Thyroid gland (tissue), 4 donors: Measurements from ENCODE around the gene SYP. TPM values are rescaled to one million over a fixed set of nuclear protein-coding genes. Genes with fewer than 3 reads are reported as not detected.
"Not testable (repeated sequence)": the region's sequence is repeated elsewhere in the genome, so short reads cannot be mapped to it uniquely, and the experiment has no call there.

Experiments used
- DNase-seq, 2 donors: peaks; one replicate each; pipeline ENCODE4 v3.0.0-alpha.2; 2019
- H3K27ac ChIP-seq, 3 donors: fragments of 200-600 bp; sonication (generic); 1 replicate in 2 of 3; 2 replicates in 1 of 3; pipeline ENCODE4 v1.5.1; 2016 to 2019; ENCODE audit warnings: mild to moderate bottlenecking in 1 of 3, moderate library complexity in 1 of 3
- H3K27me3 ChIP-seq: fragments of 200-600 bp; sonication (generic); one replicate; pipeline ENCODE4 v1.5.1; 2019
- H3K36me3 ChIP-seq, 2 donors: fragments of 200-600 bp; sonication (generic); one replicate each; pipeline ENCODE4 v1.5.1; 2016 to 2019
- H3K4me1 ChIP-seq, 2 donors: fragments of 200-600 bp; sonication (generic); one replicate each; pipeline ENCODE4 v1.5.1; 2017 to 2019
- H3K4me3 ChIP-seq, 3 donors: fragments of 200-600 bp; sonication (generic); replicated peaks in 1 of 3; 1 replicate in 2 of 3; 2 replicates in 1 of 3; pipeline ENCODE4 v1.5.1; 2016; ENCODE audit warnings: mild to moderate bottlenecking in 1 of 3
- H3K9me3 ChIP-seq: fragments of 200-600 bp; sonication (generic); one replicate; pipeline ENCODE4 v1.5.1; 2017
- POLR2A ChIP-seq, 2 donors: fragments of 450-650 bp; IDR thresholded peaks; one replicate each; pipeline ENCODE4 v1.6.1; 2017; ENCODE audit warnings: antibody characterized with exemption in 2 of 2, mild to moderate bottlenecking in 2 of 2, moderate library complexity in 1 of 2
- WGBS, 2 donors: methylation state at CpG; one replicate each; pipeline ENCODE4 v1.1.5; 2017; 5-methylcytosine and 5-hydroxymethylcytosine counted together
- intact Hi-C: fragments of 100-400 bp; cut with DNase I; formaldehyde crosslinking; loops from one replicate; pipeline ENCODE4 v1.15.1; 2023
- small RNA-seq: library from RNA; depleted of rRNA; stranded (forward); fragments of <200 nt; gene quantifications from one replicate; pipeline ENCODE3, GENCODE V24; 2016
- total RNA-seq, 4 donors: library from RNA; depleted of rRNA; stranded (reverse); fragments of >200 nt; gene quantifications; one replicate each; pipeline ENCODE4 v1.2.3, GENCODE V29; 2016
- TF ChIP-seq, protein P1 (sequence below), 6 experiments: fragments of 200-600 bp in 3 of 6; fragments of 450-650 bp in 3 of 6; sonication (generic) in 3 of 6; IDR thresholded peaks; one replicate each; pipeline ENCODE4 v1.5.1; 2016 to 2019; ENCODE audit warnings: antibody characterized with exemption in 6 of 6, mild to moderate bottlenecking in 2 of 6, inconsistent platforms in 1 of 6, moderate library complexity in 1 of 6

SYP gene
- total RNA-seq, 4 donors from 2014 or later = 1.9 to 4.8 (median 2.7) TPM

DNA sequence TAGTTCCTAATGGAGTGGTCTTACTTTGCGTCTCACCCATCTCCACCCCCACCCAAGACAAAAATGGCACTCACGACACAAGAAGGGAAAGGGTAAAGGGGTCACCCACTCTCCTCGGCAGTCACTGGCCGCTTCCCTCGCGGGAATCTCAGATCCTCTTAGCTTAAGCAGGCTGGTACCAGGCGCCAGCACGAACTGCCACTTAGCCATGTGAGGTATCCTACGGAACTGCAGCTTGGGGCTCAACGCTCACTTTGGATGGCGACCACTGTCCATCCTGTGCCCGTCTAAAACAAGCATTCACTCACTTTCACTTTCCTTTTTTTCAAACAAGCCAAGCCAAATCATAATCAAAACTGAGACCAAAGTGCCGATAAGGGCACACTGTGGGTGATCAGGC lies 52.1 kb downstream of the SYP start:
- intact Hi-C loops = no loop called here
- Histone ChIP-seq H3K4me1 (no peaks in the 10 kb centered on the region), H3K4me3 (no peak overlapping the region), H3K36me3 (no peaks in the 10 kb centered on the region), H3K27me3 (no peaks in the 10 kb centered on the region), H3K9me3 (no peaks in the 10 kb centered on the region), H3K27ac (no peak overlapping the region)
- no peak for TF ChIP-seq POLR2A (IDR thresholded peaks at IDR 0.05)
- TF ChIP-seq, protein P1, sequence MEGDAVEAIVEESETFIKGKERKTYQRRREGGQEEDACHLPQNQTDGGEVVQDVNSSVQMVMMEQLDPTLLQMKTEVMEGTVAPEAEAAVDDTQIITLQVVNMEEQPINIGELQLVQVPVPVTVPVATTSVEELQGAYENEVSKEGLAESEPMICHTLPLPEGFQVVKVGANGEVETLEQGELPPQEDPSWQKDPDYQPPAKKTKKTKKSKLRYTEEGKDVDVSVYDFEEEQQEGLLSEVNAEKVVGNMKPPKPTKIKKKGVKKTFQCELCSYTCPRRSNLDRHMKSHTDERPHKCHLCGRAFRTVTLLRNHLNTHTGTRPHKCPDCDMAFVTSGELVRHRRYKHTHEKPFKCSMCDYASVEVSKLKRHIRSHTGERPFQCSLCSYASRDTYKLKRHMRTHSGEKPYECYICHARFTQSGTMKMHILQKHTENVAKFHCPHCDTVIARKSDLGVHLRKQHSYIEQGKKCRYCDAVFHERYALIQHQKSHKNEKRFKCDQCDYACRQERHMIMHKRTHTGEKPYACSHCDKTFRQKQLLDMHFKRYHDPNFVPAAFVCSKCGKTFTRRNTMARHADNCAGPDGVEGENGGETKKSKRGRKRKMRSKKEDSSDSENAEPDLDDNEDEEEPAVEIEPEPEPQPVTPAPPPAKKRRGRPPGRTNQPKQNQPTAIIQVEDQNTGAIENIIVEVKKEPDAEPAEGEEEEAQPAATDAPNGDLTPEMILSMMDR (IDR thresholded peaks at IDR 0.05) = no peak
- 96 to 97% methylated on average over 9 to 13 of the region's 13 CpGs for WGBS, 2 donors
- DNase-seq = no peak

DNA sequence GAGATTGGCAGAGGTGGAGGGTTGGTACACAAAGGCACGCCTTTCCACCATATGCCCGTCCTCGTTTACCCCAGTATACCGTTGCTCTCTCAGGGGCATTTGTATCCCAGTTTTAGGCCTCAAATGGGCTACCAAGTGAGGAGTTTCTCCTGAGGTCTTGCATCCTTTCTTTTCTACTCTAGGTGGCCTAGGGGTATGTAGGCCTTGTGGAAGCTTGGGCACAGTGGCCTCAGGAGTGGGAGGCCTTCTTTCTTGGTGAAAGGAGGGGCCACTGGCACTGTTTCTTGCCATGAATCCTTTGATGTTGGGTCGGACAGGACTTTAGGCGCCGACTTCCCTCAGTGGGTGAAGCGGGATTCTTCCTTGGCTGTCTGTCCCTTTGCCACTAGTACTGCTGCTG lies 52.7 kb downstream of the SYP start:
- TF ChIP-seq, protein P1 (IDR thresholded peaks at IDR 0.05) = no peak
- no peak for TF ChIP-seq POLR2A (IDR thresholded peaks at IDR 0.05)
- no peak overlapping the region for H3K4me3 ChIP-seq
- H3K36me3 ChIP-seq = no peaks in the 10 kb centered on the region
- no peak for DNase-seq
- H3K27ac ChIP-seq = no peak overlapping the region
- H3K27me3 ChIP-seq = no peaks in the 10 kb centered on the region
- WGBS, 2 donors = 92 to 97% methylated on average over 4 to 8 of the region's 8 CpGs
- intact Hi-C loops = no loop called here
- no peaks in the 10 kb centered on the region for H3K4me1 ChIP-seq
- H3K9me3 ChIP-seq = no peaks in the 10 kb centered on the region

DNA sequence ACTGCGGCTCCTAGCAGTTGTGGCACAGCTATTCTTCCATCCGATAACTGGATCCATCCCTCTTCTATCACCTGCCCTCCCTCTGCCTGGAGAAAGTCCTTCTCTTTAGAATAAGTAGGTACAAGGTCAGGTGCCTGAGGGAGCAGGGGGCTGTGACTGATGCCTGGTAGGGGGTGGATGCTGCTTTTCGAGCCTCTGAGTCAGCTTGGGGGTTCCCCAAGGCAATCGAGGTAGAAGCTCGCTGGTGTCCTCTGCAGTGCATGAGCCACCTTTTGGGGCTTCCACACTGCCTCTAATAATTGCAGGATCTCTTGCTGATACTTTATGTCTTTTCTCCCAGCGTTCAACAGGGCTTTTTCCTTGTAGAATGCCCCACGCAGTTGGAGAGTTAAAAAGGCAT lies 56.8 kb downstream of the SYP start:
- H3K27me3 ChIP-seq, H3K4me3 ChIP-seq, H3K27ac ChIP-seq, H3K36me3 ChIP-seq, DNase-seq, intact Hi-C loops, H3K9me3 ChIP-seq, H3K4me1 ChIP-seq: not testable (repeated sequence)
- WGBS, 2 donors = 88 to 93% methylated on average over 2 to 4 of the region's 7 CpGs

DNA sequence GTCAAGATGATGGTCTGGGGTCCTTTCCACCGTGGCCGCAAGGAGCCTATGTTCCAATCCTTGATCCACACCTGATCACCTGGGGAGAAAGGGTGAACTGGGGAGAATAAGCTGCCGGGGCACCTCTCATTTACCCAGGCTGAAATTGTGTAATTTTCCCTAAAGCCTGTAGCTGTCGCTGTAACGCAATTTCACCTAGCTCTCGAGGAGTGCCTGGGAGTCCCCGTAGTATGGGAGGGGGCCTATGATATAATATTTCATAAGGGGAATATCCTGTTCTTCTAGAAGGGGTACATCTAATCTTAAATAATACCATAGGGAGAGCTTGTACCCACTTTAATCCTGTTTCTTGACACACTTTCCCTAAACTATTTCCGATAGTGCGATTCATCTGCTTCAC lies 57.7 kb downstream of the SYP start:
- H3K4me3 ChIP-seq, H3K36me3 ChIP-seq, H3K27ac ChIP-seq, H3K4me1 ChIP-seq, H3K9me3 ChIP-seq, intact Hi-C loops, DNase-seq, H3K27me3 ChIP-seq: not testable (repeated sequence)
- TF ChIP-seq, protein P1 (IDR thresholded peaks at IDR 0.05) = peak in 3 of 6 experiments; percentile 30 to 40 (median 33)
- 44 to 73% methylated on average over 3 to 9 of the region's 9 CpGs for WGBS, 2 donors

DNA sequence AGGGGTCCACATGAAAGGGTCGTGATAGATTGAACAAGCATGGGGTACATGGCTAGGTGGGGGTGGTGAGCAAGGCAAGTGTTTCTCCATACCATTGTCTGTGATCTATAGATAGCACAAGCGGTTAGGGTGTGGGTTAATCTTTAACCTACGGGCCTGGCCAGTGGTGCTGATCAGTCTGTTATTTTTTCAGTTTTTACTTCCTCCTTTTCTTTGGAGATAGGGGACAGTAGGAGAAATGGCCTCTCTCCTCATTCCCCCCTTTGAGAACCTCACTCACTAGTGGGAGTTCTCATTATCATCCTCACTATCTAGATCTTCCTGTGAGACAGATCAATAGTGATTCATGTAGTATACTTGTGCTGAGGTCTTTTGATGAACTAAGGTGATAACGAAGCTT lies 60.3 kb downstream of the SYP start:
- Histone ChIP-seq H3K9me3 (no peaks in the 10 kb centered on the region), H3K4me1 (no peaks in the 10 kb centered on the region), H3K27me3 (no peaks in the 10 kb centered on the region), H3K36me3 (no peaks in the 10 kb centered on the region), H3K4me3 (no peak overlapping the region), H3K27ac (no peak overlapping the region)
- 93 to 100% methylated on average over 3 to 4 of the region's 4 CpGs for WGBS, 2 donors
- no peak for DNase-seq
- intact Hi-C loops = no loop called here
- no peak for TF ChIP-seq POLR2A (IDR thresholded peaks at IDR 0.05)
- TF ChIP-seq, protein P1 (IDR thresholded peaks at IDR 0.05) = no peak

Small RNA genes within 50 kb of the gene (small RNA-seq; reads per million reads assigned to genes)
- gene RN7SL262P = not detected

Other genes with a start within 250 kb of the SYP start
- 10 to 100 TPM; 33.9 to 52.4 (median 43.3) TPM for gene OTUD5, start 242.6 kb downstream of the SYP start, total RNA-seq
- gene KCND1, start 228.3 kb downstream of the SYP start, total RNA-seq = 1 to 10 TPM in 3 of 4 donors, under 1 TPM in 1; 0.54 to 1.6 (median 1.1) TPM
- 10 to 100 TPM; 30.6 to 33.9 (median 33.4) TPM for gene GRIPAP1, start 197.9 kb downstream of the SYP start, total RNA-seq
- gene TFE3, start 156.8 kb downstream of the SYP start, total RNA-seq = 100 to 1,000 TPM in 3 of 4 donors, 10 to 100 TPM in 1; 68.4 to 160 (median 118) TPM
- gene CCDC120, start 141.2 kb downstream of the SYP start, total RNA-seq = 10 to 100 TPM in 1 of 4 donors, 1 to 10 TPM in 3; 5.1 to 14.4 (median 6.3) TPM
- 10 to 100 TPM; 19.2 to 32.9 (median 22.1) TPM for gene PRAF2, start 126.2 kb downstream of the SYP start, total RNA-seq
- gene WDR45, start 120.3 kb downstream of the SYP start, total RNA-seq = 100 to 1,000 TPM in 3 of 4 donors, 10 to 100 TPM in 1; 99.8 to 184 (median 106) TPM
- gene GPKOW, start 76.5 kb downstream of the SYP start, total RNA-seq = 10 to 100 TPM; 24.3 to 32.5 (median 28.0) TPM
- 10 to 100 TPM; 16.5 to 40.9 (median 27.5) TPM for gene MAGIX, start 37.4 kb downstream of the SYP start, total RNA-seq
- gene PLP2, start 28.3 kb downstream of the SYP start, total RNA-seq = 10 to 100 TPM in 3 of 4 donors, 1 to 10 TPM in 1; 6.2 to 25.7 (median 14.6) TPM
- 10 to 100 TPM in 1 of 4 donors, 1 to 10 TPM in 3; 8.1 to 22.4 (median 9.6) TPM for gene PRICKLE3, start 13.8 kb downstream of the SYP start, total RNA-seq
- under 1 TPM in 3 of 4 donors, not detected in 1; 0.10 to 0.21 (median 0.13) TPM for gene CACNA1F, start 33.1 kb upstream of the SYP start, total RNA-seq
- 10 to 100 TPM; 13.8 to 27.1 (median 18.8) TPM for gene CCDC22, start 35.3 kb upstream of the SYP start, total RNA-seq
- under 1 TPM in 2 of 4 donors, not detected in 2; 0.11 to 0.13 TPM for gene FOXP3, start 64.5 kb upstream of the SYP start, total RNA-seq
- 10 to 100 TPM in 3 of 4 donors, 1 to 10 TPM in 1; 7.7 to 15.7 (median 12.5) TPM for gene PPP1R3F, start 69.6 kb upstream of the SYP start, total RNA-seq
- not detected for gene GAGE10, start 103.5 kb upstream of the SYP start, total RNA-seq
- gene GAGE12J, start 121.8 kb upstream of the SYP start, total RNA-seq = not detected
- not detected for gene GAGE13, start 131.4 kb upstream of the SYP start, total RNA-seq